HepG2 (cell line): ENCODE data around the gene CABLES2. TPM values are rescaled to one million over a fixed set of nuclear protein-coding genes. Genes with fewer than 3 reads are reported as not detected.

Source experiments
- ARID2 ChIP-seq: sonication (generic); formaldehyde crosslinking; IDR thresholded peaks from 2 replicates; pipeline ENCODE4 v1.8.1; 2022; ENCODE audit warnings: mild to moderate bottlenecking, missing genetic modification reagents, borderline replicate concordance
- ETV6 ChIP-seq: sonication (generic); formaldehyde crosslinking; conservative IDR thresholded peaks from 2 replicates; pipeline ENCODE4 v1.4.0; 2020; ENCODE audit warnings: missing genetic modification reagents
- GTF2F1 ChIP-seq: fragments of 150-350 bp; IDR thresholded peaks from 2 replicates; pipeline ENCODE4 v1.6.1; 2014; ENCODE audit warnings: low read length
- HMG20B ChIP-seq: conservative IDR thresholded peaks from 2 replicates; pipeline ENCODE4 v1.6.1; 2016; ENCODE audit warnings: missing genetic modification reagents, missing compliant biosample characterization
- IRX3 ChIP-seq: sonication (generic); formaldehyde crosslinking; IDR thresholded peaks from 2 replicates; pipeline ENCODE4 v1.8.1; 2023; ENCODE audit warnings: mild to moderate bottlenecking, low read depth, missing genetic modification reagents, borderline replicate concordance
- KLF12 ChIP-seq: sonication (generic); formaldehyde crosslinking; IDR thresholded peaks from 2 replicates; pipeline ENCODE4 v1.4.0; 2020; ENCODE audit warnings: missing genetic modification reagents, borderline replicate concordance
- MLX ChIP-seq: IDR thresholded peaks from 2 replicates; pipeline ENCODE4 v1.6.1; 2016
- MNT ChIP-seq: fragments of 450-650 bp; IDR thresholded peaks from 2 replicates; pipeline ENCODE4 v1.6.1; 2016
- NPAS2 ChIP-seq: sonication (generic); formaldehyde crosslinking; IDR thresholded peaks from 2 replicates; pipeline ENCODE4 v1.8.0; 2022; ENCODE audit warnings: mild to moderate bottlenecking, missing genetic modification reagents, borderline replicate concordance
- SMARCC2 ChIP-seq: fragments of 450-650 bp; IDR thresholded peaks from 2 replicates; pipeline ENCODE4 v1.6.1; 2017; ENCODE audit warnings: antibody characterized with exemption, mild to moderate bottlenecking
- THAP11 ChIP-seq: IDR thresholded peaks from 2 replicates; pipeline ENCODE4 v1.6.1; 2016; ENCODE audit warnings: missing biosample characterization, missing genetic modification reagents
- TOE1 ChIP-seq: sonication (generic); formaldehyde crosslinking; IDR thresholded peaks from 2 replicates; pipeline ENCODE4 v1.4.0; 2020; ENCODE audit warnings: mild to moderate bottlenecking, missing genetic modification reagents
- YY1 ChIP-seq: IDR thresholded peaks from 2 replicates; pipeline ENCODE4 v1.6.1; 2011; ENCODE audit warnings: low read length, low read depth, moderate library complexity, mild to moderate bottlenecking; ENCODE audit not compliant: insufficient read depth, insufficient replicate concordance
- ZBTB3 ChIP-seq: sonication (generic); formaldehyde crosslinking; IDR thresholded peaks from 2 replicates; pipeline ENCODE4 v1.4.0; 2020; ENCODE audit warnings: low read depth, mild to moderate bottlenecking, moderate library complexity, missing genetic modification reagents, borderline replicate concordance
- ZFP36L1 ChIP-seq: sonication (generic); formaldehyde crosslinking; IDR thresholded peaks from 2 replicates; pipeline ENCODE4 v1.8.0; 2022; ENCODE audit warnings: mild to moderate bottlenecking, missing genetic modification reagents, moderate library complexity
- ZNF704 ChIP-seq: sonication (generic); formaldehyde crosslinking; IDR thresholded peaks from 2 replicates; pipeline ENCODE4 v1.8.1; 2023; ENCODE audit warnings: mild to moderate bottlenecking, inconsistent platforms, moderate library complexity, missing genetic modification reagents, borderline replicate concordance
- ZNF879 ChIP-seq: sonication (generic); formaldehyde crosslinking; IDR thresholded peaks from 2 replicates; pipeline ENCODE4 v1.8.1; 2023; ENCODE audit warnings: missing genetic modification reagents
- polyA plus RNA-seq, 8 experiments: library from polyadenylated mRNA; depleted of rRNA in 3 of 8; stranded (reverse) in 7 of 8; unstranded in 1 of 8; fragments of >200 nt; fragmentation: Illumina TruSeq in 4 of 8; extraction: Trizol in 4 of 8; gene quantifications; 2 replicates each; pipeline versions ENCODE4 v1.2.1 to v1.2.3, GENCODE V29; 2011 to 2016; ENCODE audit warnings: low read depth in 4 of 8, missing spikeins in 1 of 8, mixed read lengths in 1 of 8; ENCODE audit not compliant: insufficient read depth in 1 of 8
- total RNA-seq, 5 experiments: library from RNA; depleted of rRNA; stranded (reverse); fragments of >200 nt; fragmentation: Illumina TruSeq; extraction: Trizol; gene quantifications; 2 replicates each; pipeline ENCODE4 v1.2.3, GENCODE V29; 2016; ENCODE audit warnings: low read depth in 1 of 5
- TF ChIP-seq, protein P1 (sequence below): sonication (generic); formaldehyde crosslinking; IDR thresholded peaks from 2 replicates; pipeline ENCODE4 v1.8.0; 2022; ENCODE audit warnings: missing genetic modification reagents, mild to moderate bottlenecking, inconsistent platforms, borderline replicate concordance
- TF ChIP-seq, protein P2 (sequence below), 2 experiments: sonication (generic) in 1 of 2; formaldehyde crosslinking in 1 of 2; IDR thresholded peaks; 2 replicates each; pipeline versions ENCODE4 v1.5.1 to v1.6.1; 2011 to 2020; ENCODE audit warnings: borderline replicate concordance in 1 of 2, low read depth in 1 of 2, low read length in 1 of 2, mild to moderate bottlenecking in 1 of 2, missing genetic modification reagents in 1 of 2, moderate library complexity in 1 of 2
- TF ChIP-seq, protein P3 (sequence below): sonication (generic); formaldehyde crosslinking; IDR thresholded peaks from 2 replicates; pipeline ENCODE4 v1.5.1; 2020; ENCODE audit warnings: missing genetic modification reagents, mild to moderate bottlenecking, borderline replicate concordance

CABLES2 gene
- total and polyA plus RNA-seq, 2 of the 13 experiments (the other 11 are each of a cell fraction or from before 2014, with no cell fraction given): 5.2 to 9.7 TPM

- no peak for TF ChIP-seq ETV6
- TF ChIP-seq, protein P1, sequence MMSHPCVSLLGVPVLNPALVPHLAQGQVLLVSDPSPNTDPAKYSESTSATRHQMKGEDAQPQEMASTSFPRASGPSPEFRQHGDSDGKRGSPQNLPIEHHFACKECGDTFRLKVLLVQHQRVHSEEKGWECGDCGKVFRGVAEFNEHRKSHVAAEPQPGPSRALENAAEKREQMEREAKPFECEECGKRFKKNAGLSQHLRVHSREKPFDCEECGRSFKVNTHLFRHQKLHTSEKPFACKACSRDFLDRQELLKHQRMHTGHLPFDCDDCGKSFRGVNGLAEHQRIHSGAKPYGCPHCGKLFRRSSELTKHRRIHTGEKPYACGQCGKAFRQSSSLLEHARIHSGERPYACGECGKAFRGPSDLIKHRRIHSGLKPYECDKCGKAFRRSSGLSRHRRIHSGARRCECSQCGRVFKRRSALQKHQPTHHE (CRISPR knock-in tag): no peak
- no peak for TF ChIP-seq ZNF879 (CRISPR knock-in tag)
- TF ChIP-seq ZBTB3 (CRISPR knock-in tag): no peak
- no peak for TF ChIP-seq SMARCC2
- TF ChIP-seq IRX3 (CRISPR knock-in tag): no peak
- no peak for TF ChIP-seq YY1
- TF ChIP-seq HMG20B (CRISPR knock-in tag): no peak
- TF ChIP-seq NPAS2 (CRISPR knock-in tag): no peak
- no peak for TF ChIP-seq MLX (CRISPR knock-in tag)
- no peak for TF ChIP-seq ZNF704 (CRISPR knock-in tag)
- 0 out of 2 replicates have a peak, but pooled peaks have one; percentile 39 for TF ChIP-seq ARID2
- TF ChIP-seq, protein P2, sequence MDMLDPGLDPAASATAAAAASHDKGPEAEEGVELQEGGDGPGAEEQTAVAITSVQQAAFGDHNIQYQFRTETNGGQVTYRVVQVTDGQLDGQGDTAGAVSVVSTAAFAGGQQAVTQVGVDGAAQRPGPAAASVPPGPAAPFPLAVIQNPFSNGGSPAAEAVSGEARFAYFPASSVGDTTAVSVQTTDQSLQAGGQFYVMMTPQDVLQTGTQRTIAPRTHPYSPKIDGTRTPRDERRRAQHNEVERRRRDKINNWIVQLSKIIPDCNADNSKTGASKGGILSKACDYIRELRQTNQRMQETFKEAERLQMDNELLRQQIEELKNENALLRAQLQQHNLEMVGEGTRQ (IDR thresholded peaks at IDR 0.05; ENCODE audit: low read depth, low read length): no peak
- TF ChIP-seq, protein P2 (CRISPR knock-in tag; IDR thresholded peaks at IDR 0.05; ENCODE audit: borderline replicate concordance): no peak
- TF ChIP-seq GTF2F1: no peak
- no peak for TF ChIP-seq THAP11 (CRISPR knock-in tag)
- TF ChIP-seq ZFP36L1 (CRISPR knock-in tag): no peak
- TF ChIP-seq, protein P3, sequence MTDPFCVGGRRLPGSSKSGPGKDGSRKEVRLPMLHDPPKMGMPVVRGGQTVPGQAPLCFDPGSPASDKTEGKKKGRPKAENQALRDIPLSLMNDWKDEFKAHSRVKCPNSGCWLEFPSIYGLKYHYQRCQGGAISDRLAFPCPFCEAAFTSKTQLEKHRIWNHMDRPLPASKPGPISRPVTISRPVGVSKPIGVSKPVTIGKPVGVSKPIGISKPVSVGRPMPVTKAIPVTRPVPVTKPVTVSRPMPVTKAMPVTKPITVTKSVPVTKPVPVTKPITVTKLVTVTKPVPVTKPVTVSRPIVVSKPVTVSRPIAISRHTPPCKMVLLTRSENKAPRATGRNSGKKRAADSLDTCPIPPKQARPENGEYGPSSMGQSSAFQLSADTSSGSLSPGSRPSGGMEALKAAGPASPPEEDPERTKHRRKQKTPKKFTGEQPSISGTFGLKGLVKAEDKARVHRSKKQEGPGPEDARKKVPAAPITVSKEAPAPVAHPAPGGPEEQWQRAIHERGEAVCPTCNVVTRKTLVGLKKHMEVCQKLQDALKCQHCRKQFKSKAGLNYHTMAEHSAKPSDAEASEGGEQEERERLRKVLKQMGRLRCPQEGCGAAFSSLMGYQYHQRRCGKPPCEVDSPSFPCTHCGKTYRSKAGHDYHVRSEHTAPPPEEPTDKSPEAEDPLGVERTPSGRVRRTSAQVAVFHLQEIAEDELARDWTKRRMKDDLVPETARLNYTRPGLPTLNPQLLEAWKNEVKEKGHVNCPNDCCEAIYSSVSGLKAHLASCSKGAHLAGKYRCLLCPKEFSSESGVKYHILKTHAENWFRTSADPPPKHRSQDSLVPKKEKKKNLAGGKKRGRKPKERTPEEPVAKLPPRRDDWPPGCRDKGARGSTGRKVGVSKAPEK (CRISPR knock-in tag): no peak
- TF ChIP-seq TOE1: no peak
- no peak; the same call in 1 of the 2 replicates for TF ChIP-seq KLF12
- TF ChIP-seq MNT: no peak
Observed at GRCh38 chr20:62413025-62413570, 6.0 kb upstream of the CABLES2 start (continued).
